PC-9 (cell line): ENCODE measurements around the gene BSPRY. TPM values are rescaled to one million over a fixed set of nuclear protein-coding genes. Genes with fewer than 3 reads are reported as not detected.
"Not testable (repeated sequence)": the region's sequence is repeated elsewhere in the genome, so short reads cannot be mapped to it uniquely, and the experiment has no call there.

Experiments
- BruUV-seq: library from RNA; stranded (reverse); fragments of 400-500 nt; replicated peaks from 2 replicates; lab custom pipeline; 2021; lab: Mats Ljungman, UMichigan
- CTCF ChIA-PET: fragments of 300-600 bp; sonication (Branson Sonifier 250); formaldehyde crosslinking; loops from one replicate; lab custom pipeline; 2022; ENCODE audit warnings: antibody characterized with exemption; lab: Charles Lee
- POLR2A ChIA-PET: fragments of 300-600 bp; sonication (Branson Sonifier 250); formaldehyde crosslinking; loops from one replicate; lab custom pipeline; 2022; ENCODE audit warnings: antibody characterized with exemption; ENCODE audit not compliant: unreplicated experiment; lab: Charles Lee
- DNase-seq, 2 experiments: peaks; one replicate each; pipeline versions ENCODE4 v3.0.0 to v3.0.0-alpha.2; 2015 to 2022; ENCODE audit warnings: mixed read lengths in 1 of 2
- H2AFZ ChIP-seq: fragments of 200-600 bp; sonication (generic); 2 replicates; pipeline ENCODE4 v1.8.1; 2017; ENCODE audit warnings: antibody characterized with exemption
- H3F3A ChIP-seq: fragments of 200-600 bp; sonication (generic); 2 replicates; pipeline ENCODE4 v1.8.1; 2017; ENCODE audit warnings: antibody characterized with exemption, mild to moderate bottlenecking, low read depth; ENCODE audit not compliant: insufficient read depth
- H3K27ac ChIP-seq: fragments of 200-600 bp; sonication (generic); 2 replicates; pipeline ENCODE4 v1.6.1; 2016; ENCODE audit warnings: mixed run types
- H3K27me3 ChIP-seq: fragments of 200-600 bp; sonication (generic); 2 replicates; pipeline ENCODE4 v1.6.1; 2016; ENCODE audit warnings: low read depth, mixed run types; ENCODE audit not compliant: insufficient read depth
- H3K36me3 ChIP-seq: fragments of 200-600 bp; sonication (generic); 2 replicates; pipeline ENCODE4 v1.6.1; 2016; ENCODE audit warnings: low read depth, mixed run types
- H3K4me1 ChIP-seq: fragments of 200-600 bp; sonication (generic); replicated peaks from 2 replicates; pipeline ENCODE4 v1.6.1; 2016; ENCODE audit warnings: mixed run types; ENCODE audit not compliant: insufficient read depth
- H3K4me2 ChIP-seq: fragments of 200-600 bp; sonication (generic); 2 replicates; pipeline ENCODE4 v1.6.1; 2017; ENCODE audit warnings: mixed run types
- H3K4me3 ChIP-seq: fragments of 200-600 bp; sonication (generic); 2 replicates; pipeline ENCODE4 v1.6.1; 2016; ENCODE audit warnings: mixed run types
- H3K79me2 ChIP-seq: fragments of 200-600 bp; sonication (generic); 2 replicates; pipeline ENCODE4 v1.6.1; 2017; ENCODE audit warnings: low read depth, mixed run types
- H3K9me2 ChIP-seq: fragments of 200-600 bp; sonication (generic); 2 replicates; pipeline ENCODE4 v1.8.1; 2017; ENCODE audit warnings: mild to moderate bottlenecking; ENCODE audit not compliant: insufficient read depth
- H3K9me3 ChIP-seq: fragments of 200-600 bp; sonication (generic); 2 replicates; pipeline ENCODE4 v1.8.1; 2016; ENCODE audit warnings: low read depth; ENCODE audit not compliant: insufficient read depth
- H4K20me1 ChIP-seq: fragments of 200-600 bp; sonication (generic); 2 replicates; pipeline ENCODE4 v1.8.1; 2017; ENCODE audit not compliant: insufficient read depth
- CTCF ChIP-seq: fragments of 200-600 bp; sonication (generic); conservative IDR thresholded peaks from 2 replicates; pipeline ENCODE4 v1.6.1; 2017; ENCODE audit warnings: mixed run types, antibody characterized with exemption, mild to moderate bottlenecking, moderate library complexity
- EZH2 ChIP-seq: fragments of 200-600 bp; sonication (generic); IDR thresholded peaks from 2 replicates; pipeline ENCODE4 v1.8.0; 2017; ENCODE audit warnings: antibody characterized with exemption, low read depth
- intact Hi-C: fragments of 100-400 bp; cut with micrococcal nuclease; formaldehyde crosslinking; loops from one replicate; pipeline ENCODE4 v1.10.0; 2022; ENCODE audit not compliant: unreplicated experiment
- total RNA-seq: library from RNA; stranded (reverse); gene quantifications from 2 replicates; pipeline ENCODE4 v1.2.3, GENCODE V29; 2021

Gene BSPRY
- total RNA-seq, 1 experiment from 2014 or later = 29.3 TPM

DNA sequence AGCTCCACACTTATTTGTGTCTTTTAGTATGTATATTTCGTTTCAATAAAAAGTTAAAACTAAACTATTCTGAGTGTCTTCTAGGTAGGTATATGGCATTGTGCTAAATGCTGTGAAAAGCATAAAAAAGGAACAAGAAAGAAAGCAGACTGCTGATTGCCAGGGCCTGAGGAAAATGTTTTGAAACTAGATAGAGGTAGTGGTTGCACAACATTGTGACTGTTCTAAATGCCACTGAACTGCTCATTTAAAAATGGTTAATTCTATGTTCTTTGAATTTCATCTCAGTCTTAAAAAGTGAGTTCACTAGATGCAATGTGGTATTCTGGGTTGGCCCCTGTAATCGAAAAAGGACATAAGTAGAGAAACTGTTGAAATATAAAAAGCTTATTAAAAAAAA is 54.3 kb downstream of the BSPRY start:
- TF ChIP-seq EZH2 (no peak), CTCF (no peak)
- Histone ChIP-seq H3K4me2 (no peak overlapping the region), H3K27ac (no peak overlapping the region), H3K9me2 (no peaks in the 10 kb centered on the region), H2AFZ (no peak overlapping the region), H3K79me2 (peaks cover 8% of the 10 kb centered on the region), H3K4me3 (no peak overlapping the region), H3K36me3 (peaks cover 9% of the 10 kb centered on the region), H3K9me3 (no peaks in the 10 kb centered on the region), H4K20me1 (no peaks in the 10 kb centered on the region), H3F3A (peaks cover 30% of the 10 kb centered on the region), H3K4me1 (peaks cover 27% of the 10 kb centered on the region), H3K27me3 (no peaks in the 10 kb centered on the region)
- DNase-seq = no peak
- POLR2A ChIA-PET = no interaction called here
- intact Hi-C loops = loop anchor here (5.0 kb wide), 2 partner anchors 36 to 179 kb away; no protein-coding TSS in a partner anchor
- CTCF ChIA-PET = interaction anchor here (0.7 kb wide), 1 partner anchor 64 kb away, joined by 9 read pairs; the partner anchor contains the start of gene WDR31
- no TSS peak for BruUV-seq

- BruUV-seq, H2AFZ ChIP-seq, H3K4me3 ChIP-seq, H3K27ac ChIP-seq, H3K4me2 ChIP-seq, H3K9me3 ChIP-seq, DNase-seq, H3K27me3 ChIP-seq, H3K9me2 ChIP-seq, POLR2A ChIA-PET, H4K20me1 ChIP-seq: not testable (repeated sequence)
- Histone ChIP-seq H3K79me2 (peaks cover 21% of the 10 kb centered on the region), H3K4me1 (peaks cover 19% of the 10 kb centered on the region), H3K36me3 (peaks cover 11% of the 10 kb centered on the region), H3F3A (peaks cover 31% of the 10 kb centered on the region)
- intact Hi-C loops = loop anchor here (5.0 kb wide), 1 partner anchor 294 kb away; no protein-coding TSS in a partner anchor
- CTCF ChIA-PET = interaction anchor here (0.7 kb wide), 3 partner anchors 30 to 268 kb away, joined by 3 to 4 read pairs (median 3); no protein-coding TSS in a partner anchor
Observed at GRCh38 chr9:113406353-113406752, 57.0 kb downstream of the BSPRY start.

- BruUV-seq, POLR2A ChIA-PET: not testable (repeated sequence)
Observed at GRCh38 chr9:113406873-113407511, 57.7 kb downstream of the BSPRY start.

More at GRCh38 chr9:113406873-113407511, 57.7 kb downstream of the BSPRY start:
- H3K4me2 ChIP-seq, H3K9me2 ChIP-seq, H4K20me1 ChIP-seq, H3K4me3 ChIP-seq, H3K9me3 ChIP-seq, H3K27ac ChIP-seq, H3K27me3 ChIP-seq, H2AFZ ChIP-seq: not testable (repeated sequence)
- DNase-seq = peak; percentile 55 to 73
- H3K4me1 ChIP-seq = peaks cover 18% of the 10 kb centered on the region
- intact Hi-C loops = loop anchor here (1.0 to 5.0 kb wide), 2 partner anchors 98 to 295 kb away; no protein-coding TSS in a partner anchor
- TF ChIP-seq CTCF = peak; percentile 90
- peaks cover 11% of the 10 kb centered on the region for H3K36me3 ChIP-seq
- H3K79me2 ChIP-seq = peaks cover 21% of the 10 kb centered on the region
- CTCF ChIA-PET = interaction anchor here (0.7 kb wide), 2 partner anchors 31 to 268 kb away, joined by 3 read pairs; no protein-coding TSS in a partner anchor
- peaks cover 29% of the 10 kb centered on the region for H3F3A ChIP-seq
